WI38 (cell line): ENCODE data around the gene CCDC13.

ENCODE experiments used
- H3K4me3 ChIP-seq: 2 replicates; pipeline ENCODE4 v1.5.1; 2011; ENCODE audit warnings: low read depth, mild to moderate bottlenecking, control low read depth, low read length
- TF ChIP-seq, protein P1 (sequence below): IDR thresholded peaks from 2 replicates; pipeline ENCODE4 v1.5.1; 2012; ENCODE audit warnings: low read depth, mild to moderate bottlenecking, control low read depth, low read length

The CCDC13 gene

DNA sequence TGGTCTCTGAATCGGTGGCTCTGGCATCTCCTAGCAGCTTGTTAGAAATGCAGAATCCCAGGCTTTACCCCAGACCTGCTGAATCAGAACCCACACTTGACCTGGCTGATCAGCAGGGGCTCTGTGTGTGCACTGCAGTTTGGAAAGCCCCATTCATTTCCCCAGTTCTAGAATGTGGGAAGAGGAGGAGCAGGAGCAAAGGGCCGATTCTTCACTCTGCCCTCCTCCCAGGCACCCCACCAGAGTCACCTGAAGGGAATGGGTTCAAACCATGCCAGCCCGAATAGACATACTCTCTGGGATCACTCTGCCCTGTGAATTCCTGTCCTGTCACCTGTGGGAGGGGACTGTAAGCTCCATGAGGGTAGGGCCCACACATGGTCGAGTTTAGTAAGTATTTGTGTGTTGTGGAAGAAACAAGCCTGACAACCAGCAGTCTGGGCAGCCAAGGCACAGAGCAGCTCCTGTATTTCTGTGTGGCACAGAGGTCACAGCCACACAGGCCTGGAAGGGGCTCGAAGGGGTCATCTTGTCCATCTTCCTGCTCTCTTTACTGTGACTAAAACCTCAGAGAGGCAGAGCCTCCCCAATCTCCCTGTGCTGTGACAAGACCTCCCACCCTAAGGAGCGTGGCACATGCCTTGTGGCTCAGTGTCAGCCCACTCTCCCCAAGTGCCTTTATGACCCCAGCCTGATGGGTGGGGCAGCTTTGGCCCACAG lies 41.4 kb downstream of the CCDC13 start:
- TF ChIP-seq, protein P1, sequence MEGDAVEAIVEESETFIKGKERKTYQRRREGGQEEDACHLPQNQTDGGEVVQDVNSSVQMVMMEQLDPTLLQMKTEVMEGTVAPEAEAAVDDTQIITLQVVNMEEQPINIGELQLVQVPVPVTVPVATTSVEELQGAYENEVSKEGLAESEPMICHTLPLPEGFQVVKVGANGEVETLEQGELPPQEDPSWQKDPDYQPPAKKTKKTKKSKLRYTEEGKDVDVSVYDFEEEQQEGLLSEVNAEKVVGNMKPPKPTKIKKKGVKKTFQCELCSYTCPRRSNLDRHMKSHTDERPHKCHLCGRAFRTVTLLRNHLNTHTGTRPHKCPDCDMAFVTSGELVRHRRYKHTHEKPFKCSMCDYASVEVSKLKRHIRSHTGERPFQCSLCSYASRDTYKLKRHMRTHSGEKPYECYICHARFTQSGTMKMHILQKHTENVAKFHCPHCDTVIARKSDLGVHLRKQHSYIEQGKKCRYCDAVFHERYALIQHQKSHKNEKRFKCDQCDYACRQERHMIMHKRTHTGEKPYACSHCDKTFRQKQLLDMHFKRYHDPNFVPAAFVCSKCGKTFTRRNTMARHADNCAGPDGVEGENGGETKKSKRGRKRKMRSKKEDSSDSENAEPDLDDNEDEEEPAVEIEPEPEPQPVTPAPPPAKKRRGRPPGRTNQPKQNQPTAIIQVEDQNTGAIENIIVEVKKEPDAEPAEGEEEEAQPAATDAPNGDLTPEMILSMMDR, result no peak
- no peak overlapping the region for H3K4me3 ChIP-seq

DNA sequence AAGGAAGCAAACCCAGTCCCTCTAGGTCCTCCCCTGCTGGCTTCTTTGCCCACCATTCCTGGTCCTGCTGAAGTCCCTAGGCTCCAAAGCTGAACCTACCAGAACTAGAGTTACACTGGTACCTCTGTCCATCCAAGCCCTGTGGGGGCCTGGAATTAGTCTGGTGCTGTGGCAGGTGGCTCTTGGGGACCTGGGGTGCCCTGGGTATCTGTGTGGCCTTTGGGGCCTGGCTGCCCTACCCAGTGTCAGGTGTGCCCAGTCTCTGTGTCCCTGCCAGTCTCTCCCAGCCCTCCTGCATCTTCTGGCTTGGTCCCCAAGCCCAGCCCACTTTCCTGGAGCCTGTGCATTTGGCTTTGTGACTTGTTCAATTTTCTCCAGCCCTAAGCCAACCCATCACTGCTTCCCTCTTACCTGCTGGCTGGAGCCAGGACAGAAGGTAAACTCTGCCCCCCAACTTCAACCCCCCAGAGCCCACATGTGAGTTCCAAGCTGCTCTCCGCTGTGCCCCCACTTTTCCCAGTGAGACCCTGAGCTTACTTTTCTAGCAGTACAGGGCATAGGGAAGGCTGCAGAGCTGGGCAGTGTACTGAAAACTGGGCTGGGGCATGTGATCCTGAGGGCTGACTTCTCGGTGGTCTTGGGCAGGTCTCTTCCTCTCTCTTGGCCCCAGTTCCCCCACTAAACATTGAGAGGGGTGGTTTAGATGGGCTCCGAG lies 42.2 kb downstream of the CCDC13 start:
- TF ChIP-seq, protein P1, result no peak
- no peak overlapping the region for H3K4me3 ChIP-seq

DNA sequence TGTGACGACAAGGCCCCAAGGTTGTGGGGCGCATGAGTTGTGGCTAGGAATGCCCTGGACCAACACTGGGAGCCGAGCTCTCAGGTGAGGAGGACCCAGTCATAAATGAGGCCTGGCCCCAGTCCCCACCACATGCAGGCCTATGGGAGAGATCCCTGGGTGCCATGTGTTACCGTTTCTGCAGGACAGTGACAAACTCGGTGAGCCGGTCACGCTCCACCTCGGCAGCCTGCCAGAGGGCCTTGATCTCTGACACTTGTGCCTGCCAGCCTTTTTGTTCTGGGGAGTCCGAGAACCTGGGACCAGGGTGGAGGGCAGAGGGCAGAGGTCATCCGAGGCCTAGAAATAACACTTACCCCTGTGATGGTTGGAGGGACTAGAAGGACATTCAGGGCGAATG lies 42.8 kb downstream of the CCDC13 start:
- TF ChIP-seq, protein P1, result no peak
- no peak overlapping the region for H3K4me3 ChIP-seq

DNA sequence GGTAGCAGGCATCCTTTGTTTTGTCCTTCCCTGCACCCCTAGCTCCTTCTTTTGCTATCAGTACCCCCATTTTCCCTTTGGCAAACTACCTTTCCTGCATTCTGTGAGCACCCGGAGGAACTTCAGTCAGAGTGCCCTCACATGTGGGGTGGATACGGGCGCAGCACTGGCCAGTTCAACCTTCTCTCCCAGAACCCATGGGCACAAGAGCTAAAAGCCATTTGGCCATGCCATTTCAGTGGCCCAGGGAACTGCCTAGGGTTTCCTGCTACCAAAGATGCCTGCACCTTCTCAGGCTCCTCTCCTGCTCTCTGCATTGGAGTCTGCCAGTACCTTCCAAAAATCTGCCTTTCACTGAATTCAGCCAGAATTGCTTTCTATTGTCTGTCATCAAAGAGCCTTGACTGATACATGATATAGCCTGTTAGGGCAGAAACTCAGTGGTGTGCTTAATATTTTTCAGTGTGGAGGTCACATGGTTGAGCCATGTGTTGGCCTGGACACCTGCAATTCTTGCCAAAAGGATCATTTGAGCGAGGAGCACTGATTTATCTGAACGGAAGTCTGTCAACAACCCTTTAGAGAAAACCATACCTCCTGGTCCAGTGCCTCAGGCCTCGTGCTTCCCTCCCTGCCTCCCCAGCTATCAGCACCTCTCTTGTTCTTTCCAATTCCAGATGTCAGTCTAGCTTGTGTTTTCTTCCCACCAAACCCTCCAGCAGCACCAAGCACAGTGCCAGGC lies 43.5 kb downstream of the CCDC13 start:
- TF ChIP-seq, protein P1, result no peak
- no peak overlapping the region for H3K4me3 ChIP-seq

DNA sequence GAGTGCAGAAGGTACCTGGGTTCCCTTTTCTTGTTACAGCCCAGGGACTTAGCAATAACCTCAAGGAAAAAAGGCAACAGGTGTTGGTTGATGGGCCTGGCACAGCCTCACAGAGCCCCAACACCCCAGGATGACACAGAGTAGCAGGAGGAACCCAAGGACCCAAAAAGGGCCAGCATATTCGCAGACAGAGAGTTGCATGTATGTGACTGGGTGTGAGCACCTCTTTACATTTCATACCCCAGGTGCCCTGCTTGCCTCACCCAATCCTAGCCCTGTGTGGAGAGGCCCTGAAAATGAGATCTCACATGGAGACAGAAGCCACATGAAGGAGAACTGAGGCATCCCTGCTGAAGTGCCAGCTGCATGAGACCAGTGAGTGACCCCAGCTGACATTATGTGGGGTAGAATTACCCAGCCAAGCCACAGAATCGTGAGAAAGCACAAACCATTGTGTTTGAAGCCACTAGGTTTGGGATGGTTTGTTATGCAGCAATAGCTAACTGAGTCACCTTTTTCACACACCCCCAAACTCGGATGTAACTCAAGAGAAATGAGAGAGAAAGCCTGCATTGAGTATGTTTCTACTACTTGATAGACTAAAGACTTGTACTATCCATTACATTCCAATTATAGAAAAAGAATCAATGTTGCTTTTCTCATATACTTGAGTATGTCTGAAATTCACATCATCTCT lies 44.2 kb downstream of the CCDC13 start:
- TF ChIP-seq, protein P1, result no peak
- H3K4me3 ChIP-seq, result no peak overlapping the region

DNA sequence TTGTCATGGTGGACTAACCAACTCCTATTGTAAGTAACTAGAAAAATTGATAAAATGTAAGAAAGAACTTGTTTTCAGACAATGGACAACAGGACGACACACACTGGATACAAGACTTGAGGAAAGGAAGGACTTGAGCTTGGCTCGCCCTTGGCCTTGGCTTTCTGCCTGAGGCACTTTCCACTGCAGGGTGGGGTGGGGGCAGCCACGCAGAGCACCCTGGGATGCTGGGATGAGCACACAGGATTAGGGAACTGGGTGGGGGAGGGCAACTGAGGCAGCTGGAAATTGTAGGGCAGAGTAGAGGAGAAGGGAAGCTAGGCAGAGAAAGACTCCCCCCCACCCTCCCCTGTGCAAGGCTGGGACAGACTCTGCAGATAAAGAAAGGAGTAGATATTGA lies 45.0 kb downstream of the CCDC13 start:
- TF ChIP-seq, protein P1, result no peak
- no peak overlapping the region for H3K4me3 ChIP-seq
